Measurements from ENCODE around the gene SLC1A4. TPM values are rescaled to one million over a fixed set of nuclear protein-coding genes. Genes with fewer than 3 reads are reported as not detected.
A peak's percentile ranks its signal among the peaks of the same experiment; 100 is the strongest.
"Not testable (repeated sequence)": the region's sequence is repeated elsewhere in the genome, so short reads cannot be mapped to it uniquely, and the experiment has no call there.

Gene SLC1A4
- total RNA-seq, 1 donor from 2014 or later, result 17.3 TPM

GRCh38 chr2:64966017-64966416 lies 23.2 kb upstream of the SLC1A4 start:
- no peak for DNase-seq

GRCh38 chr2:64966839-64967238 lies 22.4 kb upstream of the SLC1A4 start:
- DNase-seq, result no peak

- DNase-seq, result no peak
Measured at GRCh38 chr2:64967601-64968000, 21.6 kb upstream of the SLC1A4 start.

- not testable (repeated sequence) for DNase-seq
Measured at GRCh38 chr2:64969086-64969485, 20.1 kb upstream of the SLC1A4 start.

GRCh38 chr2:64970495-64970894 lies 18.7 kb upstream of the SLC1A4 start:
- no peak for DNase-seq

- DNase-seq, result no peak
Measured at GRCh38 chr2:64972426-64972825, 16.8 kb upstream of the SLC1A4 start.

- DNase-seq, result no peak
Measured at GRCh38 chr2:64972876-64973275, 16.3 kb upstream of the SLC1A4 start.

GRCh38 chr2:64975232-64975821 lies 13.9 kb upstream of the SLC1A4 start:
- peak; percentile 42 for DNase-seq

- no peak for DNase-seq
Measured at GRCh38 chr2:64976276-64976675, 12.9 kb upstream of the SLC1A4 start.

- DNase-seq, result no peak
Measured at GRCh38 chr2:64978514-64979268, 10.5 kb upstream of the SLC1A4 start.

- DNase-seq, result no peak
Measured at GRCh38 chr2:64979744-64980143, 9.5 kb upstream of the SLC1A4 start.

GRCh38 chr2:64980183-64980582 lies 9.0 kb upstream of the SLC1A4 start:
- no peak for DNase-seq

- no peak for DNase-seq
Measured at GRCh38 chr2:64982311-64982857, 6.8 kb upstream of the SLC1A4 start.

- DNase-seq, result no peak
Measured at GRCh38 chr2:64982932-64983331, 6.3 kb upstream of the SLC1A4 start.

GRCh38 chr2:64985447-64985846 lies 3.8 kb upstream of the SLC1A4 start:
- no peak for DNase-seq

GRCh38 chr2:64987001-64987955 lies 1.9 kb upstream of the SLC1A4 start:
- peak; percentile 38 for DNase-seq

- no peak for DNase-seq
Measured at GRCh38 chr2:64987956-64988419, 1.2 kb upstream of the SLC1A4 start.

GRCh38 chr2:64988420-64989125 lies 626 bp upstream of the SLC1A4 start:
- peak; percentile 92 for DNase-seq

- peak; percentile 28 for DNase-seq
Measured at GRCh38 chr2:64989982-64990614, 899 bp downstream of the SLC1A4 start.

GRCh38 chr2:64990876-64991275 lies 1.7 kb downstream of the SLC1A4 start:
- no peak for DNase-seq

GRCh38 chr2:64992218-64992617 lies 3.0 kb downstream of the SLC1A4 start:
- no peak for DNase-seq

All from tongue (tissue), 2 donors.